ENCODE results near the gene OBSL1. TPM values are rescaled to one million over a fixed set of nuclear protein-coding genes. Genes with fewer than 3 reads are reported as not detected.

Gene OBSL1
- total and polyA plus RNA-seq, 10 of the 15 experiments (the other 5 are each of a cell fraction or from before 2014, with no cell fraction given): 0.14 to 0.77 TPM; not detected in 8

DNA sequence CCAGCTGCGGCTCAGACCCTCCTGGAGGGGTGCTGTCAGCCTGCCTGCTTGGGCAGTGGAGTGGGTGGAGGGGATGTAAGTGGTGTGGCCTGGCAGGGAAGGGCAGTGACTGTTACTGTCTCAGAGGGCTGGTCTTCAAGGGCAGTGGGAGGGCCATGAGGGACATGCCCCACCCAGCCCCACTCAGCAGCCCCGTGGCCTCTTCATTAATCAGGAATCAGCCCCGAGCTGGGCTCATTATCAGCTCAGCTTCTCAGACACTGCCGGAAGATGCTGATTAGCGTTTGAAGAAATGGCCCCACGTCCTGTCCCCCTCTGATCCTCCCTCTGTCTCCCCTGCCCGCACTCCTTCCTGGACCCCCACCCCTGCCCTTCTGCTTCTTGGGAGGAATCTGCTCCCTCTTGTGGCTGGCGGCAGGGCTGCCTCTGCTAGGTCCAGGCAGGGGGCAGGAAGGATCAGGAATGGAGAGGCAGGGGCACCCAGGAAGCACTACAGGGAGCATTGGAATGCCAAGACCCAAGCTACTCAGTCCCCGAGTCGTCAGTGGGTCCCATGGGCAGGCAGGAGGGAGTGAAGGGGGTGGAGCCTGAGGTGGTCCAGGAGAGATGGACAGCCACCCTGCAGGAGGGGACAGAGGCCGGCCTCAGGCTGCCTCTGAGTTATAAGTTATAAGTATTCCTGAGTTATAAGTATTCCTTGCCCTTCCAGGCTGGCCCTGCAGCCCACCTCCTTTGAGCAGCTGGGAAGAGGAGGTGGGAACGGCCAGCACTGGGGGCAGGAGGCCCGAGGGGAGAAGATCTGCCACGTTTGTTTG, 50.1 kb downstream of the OBSL1 start:
- ATAC-seq: peak; percentile 62
- Histone ChIP-seq H3K27me3 (replicated peaks in 1 of 2; ENCODE audit: control insufficient read depth in 2 of 2, insufficient read depth in 2 of 2, low read length in 1 of 2) (peaks cover 16 to 20% of the 10 kb centered on the region in 2 experiments), H3K4me2 (ENCODE audit: control insufficient read depth, insufficient read depth) (no peak overlapping the region), H3K4me3 (no peak overlapping the region), H3K9ac (ENCODE audit: control insufficient read depth, insufficient read depth, low read length) (no peak overlapping the region), H3K27ac (ENCODE audit: control insufficient read depth, insufficient read depth) (no peak overlapping the region), H3K4me1 (ENCODE audit: control insufficient read depth, insufficient read depth, low read length) (no peaks in the 10 kb centered on the region), H3K9me3 (replicated peaks; ENCODE audit: control insufficient read depth, insufficient read depth, low read length) (no peaks in the 10 kb centered on the region), H3K36me3 (ENCODE audit: control insufficient read depth in 2 of 2, insufficient read depth in 2 of 2, low read length in 1 of 2) (no peaks in the 10 kb centered on the region), H4K20me1 (ENCODE audit: control insufficient read depth, insufficient read depth) (no peaks in the 10 kb centered on the region), H3K79me2 (ENCODE audit: control insufficient read depth, insufficient read depth, low read length) (no peaks in the 10 kb centered on the region), H2AFZ (ENCODE audit: control insufficient read depth, low read depth, low read length) (no peak overlapping the region)
- no peak for DNase-seq (ENCODE audit: low read depth, low spot score)
- 9% methylated on average over 8 of the region's 14 CpGs for WGBS (ENCODE audit: insufficient coverage, insufficient replicate concordance, low lambda C conversion rate, missing lambda C conversion rate)
- in situ Hi-C loops (cut with MboI): no loop called here
- intact Hi-C loops (cut with micrococcal nuclease; ENCODE audit: unreplicated experiment): no loop called here
- SMC1A ChIA-PET (ENCODE audit: uncharacterized antibody, unreplicated experiment): interaction anchor here (0.9 kb wide), 1 partner anchor 9 kb away, joined by 3 read pairs; no protein-coding TSS in a partner anchor
- CTCF ChIA-PET: interaction anchor here (1.0 to 2.3 kb wide), 4 partner anchors 9 to 119 kb away, joined by 3 to 9 read pairs (median 4); no protein-coding TSS in a partner anchor
- no TSS peak for BruUV-seq (replicated peaks)
- POLR2A ChIA-PET: no interaction called here
- FAIRE-seq: no peak
- TF ChIP-seq ESRRA (IDR thresholded peaks at IDR 0.05; ENCODE audit: low read length): no peak
- TF ChIP-seq, protein P1, sequence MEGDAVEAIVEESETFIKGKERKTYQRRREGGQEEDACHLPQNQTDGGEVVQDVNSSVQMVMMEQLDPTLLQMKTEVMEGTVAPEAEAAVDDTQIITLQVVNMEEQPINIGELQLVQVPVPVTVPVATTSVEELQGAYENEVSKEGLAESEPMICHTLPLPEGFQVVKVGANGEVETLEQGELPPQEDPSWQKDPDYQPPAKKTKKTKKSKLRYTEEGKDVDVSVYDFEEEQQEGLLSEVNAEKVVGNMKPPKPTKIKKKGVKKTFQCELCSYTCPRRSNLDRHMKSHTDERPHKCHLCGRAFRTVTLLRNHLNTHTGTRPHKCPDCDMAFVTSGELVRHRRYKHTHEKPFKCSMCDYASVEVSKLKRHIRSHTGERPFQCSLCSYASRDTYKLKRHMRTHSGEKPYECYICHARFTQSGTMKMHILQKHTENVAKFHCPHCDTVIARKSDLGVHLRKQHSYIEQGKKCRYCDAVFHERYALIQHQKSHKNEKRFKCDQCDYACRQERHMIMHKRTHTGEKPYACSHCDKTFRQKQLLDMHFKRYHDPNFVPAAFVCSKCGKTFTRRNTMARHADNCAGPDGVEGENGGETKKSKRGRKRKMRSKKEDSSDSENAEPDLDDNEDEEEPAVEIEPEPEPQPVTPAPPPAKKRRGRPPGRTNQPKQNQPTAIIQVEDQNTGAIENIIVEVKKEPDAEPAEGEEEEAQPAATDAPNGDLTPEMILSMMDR (IDR thresholded peaks at IDR 0.05 in 2 of 3, conservative IDR thresholded peaks at IDR 0.05 in 1 of 3; ENCODE audit: control insufficient read depth in 2 of 3, extremely low read depth in 1 of 3, insufficient read depth in 1 of 3, low read depth in 3 of 3, low read length in 3 of 3): peak; percentile 16 to 40 (median 29); a peak in 4 of 6 replicates
- RAD21 ChIA-PET (ENCODE audit: unreplicated experiment): no interaction called here

DNA sequence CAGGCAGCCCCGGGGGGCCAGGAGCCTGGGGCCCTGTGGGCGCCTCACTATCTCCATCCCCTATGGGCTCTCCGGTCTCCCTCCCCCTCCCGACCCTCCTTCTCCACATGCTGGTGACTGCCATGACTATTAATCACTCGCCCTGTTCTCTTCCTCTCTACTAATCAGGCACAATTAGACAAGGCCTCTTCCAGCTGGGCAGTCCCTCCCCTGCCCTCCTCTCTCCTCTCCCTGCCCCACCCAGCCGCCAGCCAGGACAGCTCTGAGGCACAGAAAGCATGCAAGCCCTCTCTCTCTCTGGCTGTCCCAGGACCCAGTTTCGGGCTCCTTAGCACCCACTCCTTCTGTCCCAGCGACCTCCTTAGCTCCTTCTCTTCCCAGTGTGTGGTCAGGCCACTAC, 51.3 kb downstream of the OBSL1 start:
- Histone ChIP-seq H3K9ac (ENCODE audit: control insufficient read depth, insufficient read depth, low read length) (no peak overlapping the region), H3K4me1 (ENCODE audit: control insufficient read depth, insufficient read depth, low read length) (no peaks in the 10 kb centered on the region), H2AFZ (ENCODE audit: control insufficient read depth, low read depth, low read length) (no peak overlapping the region), H3K9me3 (replicated peaks; ENCODE audit: control insufficient read depth, insufficient read depth, low read length) (no peaks in the 10 kb centered on the region), H3K27me3 (replicated peaks in 1 of 2; ENCODE audit: control insufficient read depth in 2 of 2, insufficient read depth in 2 of 2, low read length in 1 of 2) (peaks cover 11 to 17% of the 10 kb centered on the region in 2 experiments), H3K36me3 (ENCODE audit: control insufficient read depth in 2 of 2, insufficient read depth in 2 of 2, low read length in 1 of 2) (no peaks in the 10 kb centered on the region), H3K4me3 (no peak overlapping the region), H3K27ac (ENCODE audit: control insufficient read depth, insufficient read depth) (no peak overlapping the region), H4K20me1 (ENCODE audit: control insufficient read depth, insufficient read depth) (no peaks in the 10 kb centered on the region), H3K4me2 (ENCODE audit: control insufficient read depth, insufficient read depth) (no peak overlapping the region), H3K79me2 (ENCODE audit: control insufficient read depth, insufficient read depth, low read length) (no peaks in the 10 kb centered on the region)
- DNase-seq (ENCODE audit: low read depth, low spot score) (no peak), FAIRE-seq (no peak), ATAC-seq (no peak)
- RAD21 ChIA-PET (ENCODE audit: unreplicated experiment): interaction anchor here (1.1 to 1.2 kb wide), 2 partner anchors 22 to 25 kb away, joined by 3 to 7 read pairs; partner anchors contain the start of gene GMPPA
- CTCF ChIA-PET: interaction anchor here (0.6 to 2.3 kb wide), 7 partner anchors 10 to 594 kb away, joined by 3 to 9 read pairs (median 3); no protein-coding TSS in a partner anchor
- WGBS (ENCODE audit: insufficient coverage, insufficient replicate concordance, low lambda C conversion rate, missing lambda C conversion rate): 21% methylated on average over 5 of the region's 8 CpGs
- in situ Hi-C loops (cut with MboI): no loop called here
- intact Hi-C loops (cut with micrococcal nuclease; ENCODE audit: unreplicated experiment): no loop called here
- POLR2A ChIA-PET: no interaction called here
- no TSS peak for BruUV-seq (replicated peaks)
- SMC1A ChIA-PET (ENCODE audit: uncharacterized antibody, unreplicated experiment): interaction anchor here (0.7 to 1.6 kb wide), 2 partner anchors 10 to 25 kb away, joined by 4 to 5 read pairs; no protein-coding TSS in a partner anchor
- TF ChIP-seq ETV6 (conservative IDR thresholded peaks at IDR 0.05 in 1 of 2, IDR thresholded peaks at IDR 0.05 in 1 of 2; ENCODE audit: borderline replicate concordance in 1 of 2, low read depth in 1 of 2): no peak
- TF ChIP-seq TARDBP (IDR thresholded peaks at IDR 0.05; ENCODE audit: borderline replicate concordance): no peak
- no peak for TF ChIP-seq DPF2 (IDR thresholded peaks at IDR 0.05)
- TF ChIP-seq, protein P2, sequence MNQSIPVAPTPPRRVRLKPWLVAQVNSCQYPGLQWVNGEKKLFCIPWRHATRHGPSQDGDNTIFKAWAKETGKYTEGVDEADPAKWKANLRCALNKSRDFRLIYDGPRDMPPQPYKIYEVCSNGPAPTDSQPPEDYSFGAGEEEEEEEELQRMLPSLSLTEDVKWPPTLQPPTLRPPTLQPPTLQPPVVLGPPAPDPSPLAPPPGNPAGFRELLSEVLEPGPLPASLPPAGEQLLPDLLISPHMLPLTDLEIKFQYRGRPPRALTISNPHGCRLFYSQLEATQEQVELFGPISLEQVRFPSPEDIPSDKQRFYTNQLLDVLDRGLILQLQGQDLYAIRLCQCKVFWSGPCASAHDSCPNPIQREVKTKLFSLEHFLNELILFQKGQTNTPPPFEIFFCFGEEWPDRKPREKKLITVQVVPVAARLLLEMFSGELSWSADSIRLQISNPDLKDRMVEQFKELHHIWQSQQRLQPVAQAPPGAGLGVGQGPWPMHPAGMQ (IDR thresholded peaks at IDR 0.05; ENCODE audit: borderline replicate concordance): no peak
- TF ChIP-seq, protein P3, sequence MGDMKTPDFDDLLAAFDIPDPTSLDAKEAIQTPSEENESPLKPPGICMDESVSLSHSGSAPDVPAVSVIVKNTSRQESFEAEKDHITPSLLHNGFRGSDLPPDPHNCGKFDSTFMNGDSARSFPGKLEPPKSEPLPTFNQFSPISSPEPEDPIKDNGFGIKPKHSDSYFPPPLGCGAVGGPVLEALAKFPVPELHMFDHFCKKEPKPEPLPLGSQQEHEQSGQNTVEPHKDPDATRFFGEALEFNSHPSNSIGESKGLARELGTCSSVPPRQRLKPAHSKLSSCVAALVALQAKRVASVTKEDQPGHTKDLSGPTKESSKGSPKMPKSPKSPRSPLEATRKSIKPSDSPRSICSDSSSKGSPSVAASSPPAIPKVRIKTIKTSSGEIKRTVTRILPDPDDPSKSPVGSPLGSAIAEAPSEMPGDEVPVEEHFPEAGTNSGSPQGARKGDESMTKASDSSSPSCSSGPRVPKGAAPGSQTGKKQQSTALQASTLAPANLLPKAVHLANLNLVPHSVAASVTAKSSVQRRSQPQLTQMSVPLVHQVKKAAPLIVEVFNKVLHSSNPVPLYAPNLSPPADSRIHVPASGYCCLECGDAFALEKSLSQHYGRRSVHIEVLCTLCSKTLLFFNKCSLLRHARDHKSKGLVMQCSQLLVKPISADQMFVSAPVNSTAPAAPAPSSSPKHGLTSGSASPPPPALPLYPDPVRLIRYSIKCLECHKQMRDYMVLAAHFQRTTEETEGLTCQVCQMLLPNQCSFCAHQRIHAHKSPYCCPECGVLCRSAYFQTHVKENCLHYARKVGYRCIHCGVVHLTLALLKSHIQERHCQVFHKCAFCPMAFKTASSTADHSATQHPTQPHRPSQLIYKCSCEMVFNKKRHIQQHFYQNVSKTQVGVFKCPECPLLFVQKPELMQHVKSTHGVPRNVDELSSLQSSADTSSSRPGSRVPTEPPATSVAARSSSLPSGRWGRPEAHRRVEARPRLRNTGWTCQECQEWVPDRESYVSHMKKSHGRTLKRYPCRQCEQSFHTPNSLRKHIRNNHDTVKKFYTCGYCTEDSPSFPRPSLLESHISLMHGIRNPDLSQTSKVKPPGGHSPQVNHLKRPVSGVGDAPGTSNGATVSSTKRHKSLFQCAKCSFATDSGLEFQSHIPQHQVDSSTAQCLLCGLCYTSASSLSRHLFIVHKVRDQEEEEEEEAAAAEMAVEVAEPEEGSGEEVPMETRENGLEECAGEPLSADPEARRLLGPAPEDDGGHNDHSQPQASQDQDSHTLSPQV (IDR thresholded peaks at IDR 0.05): no peak
